Measurements from ENCODE around the gene NPSR1. TPM values are rescaled to one million over a fixed set of nuclear protein-coding genes. Genes with fewer than 3 reads are reported as not detected.

Gene NPSR1
- polyA plus RNA-seq, 1 of the 3 experiments (the other 2 are of a cell fraction), result not detected

GRCh38 chr7:34728156-34728555, 70.1 kb downstream of the NPSR1 start:
- no peak overlapping the region for H3K9ac ChIP-seq
- no peaks in the 10 kb centered on the region for H4K20me1 ChIP-seq (ENCODE audit: insufficient read depth)
- WGBS (ENCODE audit: low lambda C conversion rate), result 10% methylated on average over 7 of the region's 7 CpGs
- DNase-seq, result no peak
- no peak overlapping the region for H3K4me2 ChIP-seq
- H3K4me3 ChIP-seq (ENCODE audit: low read depth in 2 of 2, low read length in 1 of 2), result no peak overlapping the region
- H3K27ac ChIP-seq (ENCODE audit: low read depth in 2 of 2, low read length in 1 of 2), result no peak overlapping the region
- no peaks in the 10 kb centered on the region; the same call in 1 of the 2 replicates for H3K27me3 ChIP-seq (ENCODE audit: insufficient read depth)
- ChIA-PET CTCF (no interaction called here), POLR2A (no interaction called here)
- H3K36me3 ChIP-seq (replicated peaks in 1 of 2; ENCODE audit: control insufficient read depth in 1 of 2, insufficient read depth in 2 of 2, low read length in 1 of 2), result no peaks in the 10 kb centered on the region
- H3K9me3 ChIP-seq, result no peaks in the 10 kb centered on the region
- H3K4me1 ChIP-seq (ENCODE audit: control insufficient read depth in 1 of 2, insufficient read depth in 2 of 2, low read depth in 1 of 2, low read length in 1 of 2), result no peaks in the 10 kb centered on the region
- no peaks in the 10 kb centered on the region for H3F3A ChIP-seq (replicated peaks; ENCODE audit: insufficient read depth)
- H3K79me2 ChIP-seq (ENCODE audit: insufficient read depth), result no peaks in the 10 kb centered on the region
- TF ChIP-seq REST (IDR thresholded peaks at IDR 0.05; ENCODE audit: low read depth, low read length), result no peak
- H2AFZ ChIP-seq (ENCODE audit: low read depth), result no peak overlapping the region
- no peaks in the 10 kb centered on the region for H3K9me2 ChIP-seq

DNA sequence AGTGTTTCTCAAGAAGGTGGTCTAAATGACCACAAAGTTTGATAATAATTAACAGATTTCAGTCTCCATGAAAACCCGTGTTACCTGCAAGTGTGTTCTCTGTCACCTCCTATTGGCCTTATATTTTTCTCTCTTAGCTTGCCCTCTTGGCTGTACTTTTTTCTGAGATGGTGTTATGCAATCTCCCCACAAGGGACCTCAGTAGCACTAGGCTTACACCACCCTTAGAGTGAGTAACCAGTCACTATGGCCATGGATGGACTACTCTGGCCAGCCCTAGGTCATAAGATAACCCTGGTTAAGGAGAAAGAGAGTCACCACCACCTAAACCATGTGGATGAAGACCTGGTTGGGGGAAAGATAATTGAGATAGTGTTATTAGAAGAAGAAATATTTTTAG, 76.8 kb downstream of the NPSR1 start:
- Histone ChIP-seq H3K36me3 (replicated peaks in 1 of 2; ENCODE audit: control insufficient read depth in 1 of 2, insufficient read depth in 2 of 2, low read length in 1 of 2) (no peaks in the 10 kb centered on the region), H3K27me3 (ENCODE audit: insufficient read depth) (peaks cover 25% of the 10 kb centered on the region; the same call in 1 of the 2 replicates), H3K9me2 (peaks cover 3% of the 10 kb centered on the region; the same call in 1 of the 2 replicates), H3K4me1 (ENCODE audit: control insufficient read depth in 1 of 2, insufficient read depth in 2 of 2, low read depth in 1 of 2, low read length in 1 of 2) (no peaks in the 10 kb centered on the region), H2AFZ (ENCODE audit: low read depth) (no peak overlapping the region), H4K20me1 (ENCODE audit: insufficient read depth) (no peaks in the 10 kb centered on the region), H3K4me3 (ENCODE audit: low read depth in 2 of 2, low read length in 1 of 2) (no peak overlapping the region), H3K27ac (ENCODE audit: low read depth in 2 of 2, low read length in 1 of 2) (no peak overlapping the region), H3F3A (replicated peaks; ENCODE audit: insufficient read depth) (no peaks in the 10 kb centered on the region), H3K79me2 (ENCODE audit: insufficient read depth) (no peaks in the 10 kb centered on the region), H3K9ac (no peak overlapping the region), H3K4me2 (no peak overlapping the region), H3K9me3 (no peaks in the 10 kb centered on the region)
- DNase-seq, result no peak
- CTCF ChIA-PET, result interaction anchor here (0.6 kb wide), 1 partner anchor 88 kb away, joined by 3 read pairs; no protein-coding TSS in a partner anchor
- WGBS (ENCODE audit: low lambda C conversion rate), result 3% methylated on average over 1 of the region's 1 CpG
- POLR2A ChIA-PET, result no interaction called here
- TF ChIP-seq YY1 (IDR thresholded peaks at IDR 0.05; ENCODE audit: low read depth) (no peak), TEAD4 (IDR thresholded peaks at IDR 0.05; ENCODE audit: borderline replicate concordance, insufficient read depth) (no peak), FOSL2 (IDR thresholded peaks at IDR 0.05; ENCODE audit: borderline replicate concordance, low read depth) (no peak), IRF3 (IDR thresholded peaks at IDR 0.05; ENCODE audit: low read depth, low read length) (no peak), JUND (IDR thresholded peaks at IDR 0.05) (no peak), SIN3A (IDR thresholded peaks at IDR 0.05; ENCODE audit: borderline replicate concordance, low read depth, low read length) (no peak), NRF1 (IDR thresholded peaks at IDR 0.05; ENCODE audit: low read depth, low read length) (no peak), FOXM1 (IDR thresholded peaks at IDR 0.05; ENCODE audit: low read depth) (no peak), NFIC (IDR thresholded peaks at IDR 0.05; ENCODE audit: borderline replicate concordance) (no peak), CTCF (IDR thresholded peaks at IDR 0.05) (no peak), RAD21 (IDR thresholded peaks at IDR 0.05; ENCODE audit: low read length) (no peak), MXI1 (IDR thresholded peaks at IDR 0.05; ENCODE audit: low read depth, low read length) (no peak), POLR2AphosphoS5 (IDR thresholded peaks at IDR 0.05; ENCODE audit: low read depth, low read length) (no peak), USF1 (IDR thresholded peaks at IDR 0.05; ENCODE audit: borderline replicate concordance, low read depth) (no peak), RFX5 (IDR thresholded peaks at IDR 0.05; ENCODE audit: low read length) (no peak), PBX3 (IDR thresholded peaks at IDR 0.05) (no peak)
- TF ChIP-seq, protein P1, sequence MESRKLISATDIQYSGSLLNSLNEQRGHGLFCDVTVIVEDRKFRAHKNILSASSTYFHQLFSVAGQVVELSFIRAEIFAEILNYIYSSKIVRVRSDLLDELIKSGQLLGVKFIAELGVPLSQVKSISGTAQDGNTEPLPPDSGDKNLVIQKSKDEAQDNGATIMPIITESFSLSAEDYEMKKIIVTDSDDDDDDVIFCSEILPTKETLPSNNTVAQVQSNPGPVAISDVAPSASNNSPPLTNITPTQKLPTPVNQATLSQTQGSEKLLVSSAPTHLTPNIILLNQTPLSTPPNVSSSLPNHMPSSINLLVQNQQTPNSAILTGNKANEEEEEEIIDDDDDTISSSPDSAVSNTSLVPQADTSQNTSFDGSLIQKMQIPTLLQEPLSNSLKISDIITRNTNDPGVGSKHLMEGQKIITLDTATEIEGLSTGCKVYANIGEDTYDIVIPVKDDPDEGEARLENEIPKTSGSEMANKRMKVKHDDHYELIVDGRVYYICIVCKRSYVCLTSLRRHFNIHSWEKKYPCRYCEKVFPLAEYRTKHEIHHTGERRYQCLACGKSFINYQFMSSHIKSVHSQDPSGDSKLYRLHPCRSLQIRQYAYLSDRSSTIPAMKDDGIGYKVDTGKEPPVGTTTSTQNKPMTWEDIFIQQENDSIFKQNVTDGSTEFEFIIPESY (IDR thresholded peaks at IDR 0.05; ENCODE audit: borderline replicate concordance, low read depth), result no peak

Measured in SK-N-SH (cell line).